Karpas-422 (cell line): ENCODE measurements around the gene STAP1. TPM values are rescaled to one million over a fixed set of nuclear protein-coding genes. Genes with fewer than 3 reads are reported as not detected.
A peak's percentile ranks its signal among the peaks of the same experiment; 100 is the strongest.

Experiments used
- DNase-seq: peaks from one replicate; pipeline ENCODE4 v3.0.0-alpha.2; 2015
- H2AFZ ChIP-seq: fragments of 200-600 bp; sonication (generic); 2 replicates; pipeline ENCODE4 v1.6.1; 2014; ENCODE audit warnings: antibody characterized with exemption, low read length, mixed read lengths
- H3K27ac ChIP-seq: fragments of 200-600 bp; sonication (generic); 2 replicates; pipeline ENCODE4 v1.5.1; 2014; ENCODE audit warnings: mild to moderate bottlenecking, low read length, moderate library complexity
- H3K27me3 ChIP-seq: fragments of 200-600 bp; sonication (generic); 2 replicates; pipeline ENCODE4 v1.6.1; 2014; ENCODE audit warnings: low read length, mixed read lengths
- H3K36me3 ChIP-seq: fragments of 200-600 bp; sonication (generic); 2 replicates; pipeline ENCODE4 v1.6.1; 2014; ENCODE audit warnings: low read length, mixed read lengths; ENCODE audit not compliant: insufficient read depth
- H3K4me1 ChIP-seq: fragments of 200-600 bp; sonication (generic); 2 replicates; pipeline ENCODE4 v1.6.1; 2014; ENCODE audit warnings: mild to moderate bottlenecking, low read length, mixed read lengths
- H3K4me2 ChIP-seq: fragments of 200-600 bp; sonication (generic); 2 replicates; pipeline ENCODE4 v1.6.1; 2014; ENCODE audit warnings: low read length, low read depth, mild to moderate bottlenecking; ENCODE audit not compliant: poor library complexity, severe bottlenecking
- H3K4me3 ChIP-seq: fragments of 200-600 bp; sonication (generic); 2 replicates; pipeline ENCODE4 v1.5.1; 2014; ENCODE audit warnings: mild to moderate bottlenecking, antibody characterized with exemption, low read length, mixed read lengths
- H3K79me2 ChIP-seq: fragments of 200-600 bp; sonication (generic); 2 replicates; pipeline ENCODE4 v1.6.1; 2014; ENCODE audit warnings: mild to moderate bottlenecking, low read length, mixed read lengths
- H3K9ac ChIP-seq: fragments of 200-600 bp; sonication (generic); 2 replicates; pipeline ENCODE4 v1.6.0; 2014; ENCODE audit warnings: low read length
- H3K9me2 ChIP-seq: fragments of 200-600 bp; sonication (generic), shearing (Covaris generic); replicated peaks from 2 replicates; pipeline ENCODE4 v1.6.0; 2014; ENCODE audit warnings: mild to moderate bottlenecking, low read length, moderate library complexity; ENCODE audit not compliant: insufficient read depth
- H3K9me3 ChIP-seq: fragments of 300-700, 200-600 bp; sonication (generic); 2 replicates; pipeline ENCODE4 v1.6.1; 2014; ENCODE audit warnings: low read length, mixed read lengths
- H4K20me1 ChIP-seq: fragments of 200-600 bp; sonication (generic); 2 replicates; pipeline ENCODE4 v1.6.1; 2014; ENCODE audit warnings: mild to moderate bottlenecking, antibody characterized with exemption, low read length, low read depth; ENCODE audit not compliant: insufficient read depth
- total RNA-seq: library from RNA; depleted of rRNA; stranded (reverse); fragments of >200 nt; shearing (Covaris generic); gene quantifications from 2 replicates; pipeline ENCODE4 v1.2.3, GENCODE V29; 2014; ENCODE audit warnings: low replicate concordance

The STAP1 gene
- total RNA-seq, 1 experiment from 2014 or later: 80.8 TPM

DNA sequence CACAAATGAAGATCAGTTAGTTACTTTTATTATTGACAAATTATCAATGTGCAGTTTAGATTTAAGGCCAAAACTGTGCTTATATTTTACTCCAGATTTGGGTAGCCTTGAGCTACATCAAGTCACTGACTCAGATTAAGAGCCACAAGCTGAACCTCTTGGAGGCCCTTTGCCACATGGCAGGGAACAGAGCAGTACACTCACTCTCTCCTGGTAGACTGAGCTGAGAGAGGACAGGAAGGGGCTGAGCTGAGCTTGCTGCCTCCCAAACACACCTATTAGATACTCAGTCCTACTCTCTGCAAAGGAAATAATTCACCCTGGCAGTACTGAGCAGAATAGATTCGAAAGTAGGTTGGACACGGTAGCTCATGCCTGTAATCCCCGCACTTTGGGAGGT lies 7.8 kb downstream of the STAP1 start:
- H4K20me1 ChIP-seq: no peaks in the 10 kb centered on the region
- peaks cover 70% of the 10 kb centered on the region for H3K4me1 ChIP-seq
- H3K9ac ChIP-seq: no peak overlapping the region
- H3K36me3 ChIP-seq: peaks cover 4% of the 10 kb centered on the region; the same call in 1 of the 2 replicates
- H3K79me2 ChIP-seq: peaks cover 89% of the 10 kb centered on the region
- H3K4me3 ChIP-seq: no peak overlapping the region
- H3K27me3 ChIP-seq: no peaks in the 10 kb centered on the region
- H2AFZ ChIP-seq: no peak overlapping the region
- no peaks in the 10 kb centered on the region for H3K9me2 ChIP-seq
- no peaks in the 10 kb centered on the region for H3K9me3 ChIP-seq
- no peak for DNase-seq
- peak overlapping the region; percentile 58 for H3K27ac ChIP-seq
- peak overlapping the region; percentile 23 for H3K4me2 ChIP-seq

GRCh38 chr4:67568820-67569219 lies 10.3 kb downstream of the STAP1 start:
- Histone ChIP-seq H3K9ac (no peak overlapping the region), H3K79me2 (peaks cover 76% of the 10 kb centered on the region), H3K4me2 (no peak overlapping the region), H4K20me1 (no peaks in the 10 kb centered on the region), H3K36me3 (peaks cover 5% of the 10 kb centered on the region; the same call in 1 of the 2 replicates), H3K27ac (peak overlapping the region; percentile 58; the same call in 1 of the 2 replicates), H3K9me3 (no peaks in the 10 kb centered on the region), H3K27me3 (no peaks in the 10 kb centered on the region), H3K4me1 (peaks cover 80% of the 10 kb centered on the region), H3K4me3 (no peak overlapping the region), H3K9me2 (no peaks in the 10 kb centered on the region), H2AFZ (no peak overlapping the region)
- no peak for DNase-seq

DNA sequence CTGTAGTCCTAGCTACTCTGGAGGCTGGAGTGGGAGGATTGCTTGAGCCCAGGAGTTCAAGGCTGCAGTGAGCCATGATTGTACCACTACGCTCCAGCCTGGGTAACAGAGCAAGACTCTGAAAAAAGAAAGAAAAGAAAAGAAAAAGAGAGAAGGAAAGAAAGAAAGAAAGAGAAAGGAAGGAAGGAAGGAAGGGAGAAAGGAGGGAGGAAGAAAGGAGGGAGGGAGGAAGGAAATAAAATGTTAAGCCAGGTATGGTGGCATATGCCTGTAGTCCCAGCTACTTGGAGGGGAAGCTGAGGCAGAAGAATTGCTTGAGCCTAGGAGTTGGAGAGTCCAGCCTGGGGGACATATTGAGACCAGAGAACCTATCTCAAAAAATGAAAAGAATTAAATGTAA lies 12.0 kb downstream of the STAP1 start:
- Histone ChIP-seq H3K4me3 (no peak overlapping the region), H3K9me3 (no peaks in the 10 kb centered on the region), H3K36me3 (peaks cover 5% of the 10 kb centered on the region; the same call in 1 of the 2 replicates), H4K20me1 (no peaks in the 10 kb centered on the region), H3K27ac (no peak overlapping the region), H3K9ac (no peak overlapping the region), H3K79me2 (peaks cover 65% of the 10 kb centered on the region), H3K4me1 (peaks cover 80% of the 10 kb centered on the region), H3K4me2 (no peak overlapping the region), H2AFZ (no peak overlapping the region), H3K27me3 (no peaks in the 10 kb centered on the region), H3K9me2 (no peaks in the 10 kb centered on the region)
- no peak for DNase-seq

GRCh38 chr4:67571975-67572374 lies 13.4 kb downstream of the STAP1 start:
- DNase-seq: peak; percentile 63
- Histone ChIP-seq H3K9me3 (no peaks in the 10 kb centered on the region), H4K20me1 (no peaks in the 10 kb centered on the region), H3K27me3 (no peaks in the 10 kb centered on the region), H2AFZ (no peak overlapping the region), H3K9ac (no peak overlapping the region; the same call in 1 of the 2 replicates), H3K79me2 (peaks cover 56% of the 10 kb centered on the region), H3K4me1 (peaks cover 82% of the 10 kb centered on the region), H3K9me2 (no peaks in the 10 kb centered on the region), H3K36me3 (peaks cover 15% of the 10 kb centered on the region; the same call in 1 of the 2 replicates), H3K4me3 (no peak overlapping the region), H3K4me2 (peak overlapping the region; percentile 84), H3K27ac (peak overlapping the region; percentile 94)

- Histone ChIP-seq H3K79me2 (peaks cover 49% of the 10 kb centered on the region), H3K9ac (peak overlapping the region; percentile 6), H3K36me3 (peaks cover 24% of the 10 kb centered on the region), H3K27ac (peak overlapping the region; percentile 94), H3K27me3 (no peaks in the 10 kb centered on the region), H3K9me3 (no peaks in the 10 kb centered on the region), H3K4me2 (peak overlapping the region; percentile 84), H3K4me3 (no peak overlapping the region), H2AFZ (no peak overlapping the region; the same call in 1 of the 2 replicates), H3K9me2 (no peaks in the 10 kb centered on the region), H3K4me1 (peaks cover 72% of the 10 kb centered on the region), H4K20me1 (no peaks in the 10 kb centered on the region)
- no peak for DNase-seq
Observed at GRCh38 chr4:67573193-67573592, 14.7 kb downstream of the STAP1 start.

- Histone ChIP-seq H4K20me1 (no peaks in the 10 kb centered on the region), H3K4me1 (peaks cover 66% of the 10 kb centered on the region), H3K9ac (peak overlapping the region; percentile 65), H3K4me3 (peak overlapping the region; percentile 59), H3K27me3 (no peaks in the 10 kb centered on the region), H3K9me2 (no peaks in the 10 kb centered on the region), H3K36me3 (peaks cover 41% of the 10 kb centered on the region), H2AFZ (peak overlapping the region; percentile 27; the same call in 1 of the 2 replicates), H3K79me2 (peaks cover 40% of the 10 kb centered on the region), H3K9me3 (no peaks in the 10 kb centered on the region), H3K4me2 (peak overlapping the region; percentile 84), H3K27ac (peak overlapping the region; percentile 94)
- peak; percentile 90 for DNase-seq
Observed at GRCh38 chr4:67575232-67576058, 16.9 kb downstream of the STAP1 start.

DNA sequence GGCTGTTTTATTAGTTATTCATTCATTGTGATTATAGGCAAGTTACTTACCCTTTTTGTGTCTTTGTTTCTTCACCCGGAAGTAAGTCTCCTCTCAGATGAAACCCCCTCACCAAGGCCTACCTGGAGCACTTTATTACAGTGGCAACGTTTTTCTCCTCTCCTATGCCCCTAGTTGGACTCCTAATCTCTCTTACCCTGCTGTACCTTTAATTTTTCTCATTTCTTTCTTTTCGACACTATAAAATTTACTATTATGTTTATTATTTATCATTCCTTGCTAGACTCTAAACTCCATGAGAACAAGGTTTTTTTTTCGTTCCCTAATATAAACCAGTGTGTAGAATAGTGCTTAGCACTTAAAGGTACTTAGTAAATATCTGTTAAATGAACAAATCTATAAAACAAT lies 17.5 kb downstream of the STAP1 start:
- Histone ChIP-seq H3K36me3 (peaks cover 46% of the 10 kb centered on the region), H3K4me3 (peak overlapping the region; percentile 59), H3K9ac (peak overlapping the region; percentile 65), H3K9me2 (no peaks in the 10 kb centered on the region), H3K9me3 (no peaks in the 10 kb centered on the region), H4K20me1 (no peaks in the 10 kb centered on the region), H3K4me1 (peaks cover 61% of the 10 kb centered on the region), H3K79me2 (peaks cover 40% of the 10 kb centered on the region), H3K4me2 (peak overlapping the region; percentile 84), H2AFZ (peak overlapping the region; percentile 27; the same call in 1 of the 2 replicates), H3K27ac (peak overlapping the region; percentile 94), H3K27me3 (no peaks in the 10 kb centered on the region)
- no peak for DNase-seq

DNA sequence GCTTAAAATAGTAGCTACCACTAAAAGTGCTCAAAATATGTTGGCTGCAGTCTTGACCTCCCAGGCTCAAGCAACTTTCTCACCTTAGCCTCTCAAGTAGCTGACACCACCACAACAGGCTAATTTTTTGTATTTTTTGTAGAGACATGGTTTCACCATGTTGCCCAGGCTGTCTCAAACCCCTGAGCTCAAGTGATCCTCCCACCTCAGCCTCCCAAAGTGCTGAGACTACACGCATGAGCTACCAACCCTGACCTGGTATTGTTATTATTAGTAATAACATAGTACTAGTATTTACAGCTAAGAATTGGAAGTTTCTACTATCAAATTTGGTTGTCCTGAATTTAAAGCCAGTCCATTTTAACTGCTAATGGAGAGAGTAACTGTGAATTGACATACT lies 18.0 kb downstream of the STAP1 start:
- peak overlapping the region; percentile 94 for H3K27ac ChIP-seq
- no peaks in the 10 kb centered on the region for H3K9me3 ChIP-seq
- peaks cover 39% of the 10 kb centered on the region for H3K79me2 ChIP-seq
- no peak for DNase-seq
- peaks cover 57% of the 10 kb centered on the region for H3K4me1 ChIP-seq
- peak overlapping the region; percentile 59; the same call in 1 of the 2 replicates for H3K4me3 ChIP-seq
- H3K27me3 ChIP-seq: no peaks in the 10 kb centered on the region
- H3K9me2 ChIP-seq: no peaks in the 10 kb centered on the region
- peak overlapping the region; percentile 84 for H3K4me2 ChIP-seq
- H3K9ac ChIP-seq: peak overlapping the region; percentile 65; the same call in 1 of the 2 replicates
- H2AFZ ChIP-seq: no peak overlapping the region
- H4K20me1 ChIP-seq: no peaks in the 10 kb centered on the region
- H3K36me3 ChIP-seq: peaks cover 47% of the 10 kb centered on the region
